Measurements from ENCODE around the gene BAZ1B.

DNA sequence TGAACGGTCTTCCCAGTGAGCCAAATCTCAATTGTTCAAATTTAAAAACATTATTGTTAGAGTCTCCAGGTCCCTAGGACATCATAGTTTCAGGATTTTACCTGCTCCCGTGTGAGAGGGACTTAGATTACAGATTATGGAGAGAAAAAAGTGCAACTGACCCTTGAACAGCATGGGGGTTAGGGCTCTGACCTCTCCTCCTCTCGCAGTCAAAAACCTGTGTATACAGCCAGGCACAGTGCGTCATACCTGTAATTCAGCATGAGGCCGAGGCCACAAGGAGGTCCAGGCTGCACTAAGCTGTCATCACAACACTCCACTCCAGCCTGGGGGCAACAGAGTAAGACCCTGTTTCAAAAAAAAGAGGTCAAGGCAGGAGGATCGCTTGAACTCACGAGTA, 25.5 kb downstream of the BAZ1B start:
- TF ChIP-seq, protein P1, sequence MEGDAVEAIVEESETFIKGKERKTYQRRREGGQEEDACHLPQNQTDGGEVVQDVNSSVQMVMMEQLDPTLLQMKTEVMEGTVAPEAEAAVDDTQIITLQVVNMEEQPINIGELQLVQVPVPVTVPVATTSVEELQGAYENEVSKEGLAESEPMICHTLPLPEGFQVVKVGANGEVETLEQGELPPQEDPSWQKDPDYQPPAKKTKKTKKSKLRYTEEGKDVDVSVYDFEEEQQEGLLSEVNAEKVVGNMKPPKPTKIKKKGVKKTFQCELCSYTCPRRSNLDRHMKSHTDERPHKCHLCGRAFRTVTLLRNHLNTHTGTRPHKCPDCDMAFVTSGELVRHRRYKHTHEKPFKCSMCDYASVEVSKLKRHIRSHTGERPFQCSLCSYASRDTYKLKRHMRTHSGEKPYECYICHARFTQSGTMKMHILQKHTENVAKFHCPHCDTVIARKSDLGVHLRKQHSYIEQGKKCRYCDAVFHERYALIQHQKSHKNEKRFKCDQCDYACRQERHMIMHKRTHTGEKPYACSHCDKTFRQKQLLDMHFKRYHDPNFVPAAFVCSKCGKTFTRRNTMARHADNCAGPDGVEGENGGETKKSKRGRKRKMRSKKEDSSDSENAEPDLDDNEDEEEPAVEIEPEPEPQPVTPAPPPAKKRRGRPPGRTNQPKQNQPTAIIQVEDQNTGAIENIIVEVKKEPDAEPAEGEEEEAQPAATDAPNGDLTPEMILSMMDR (conservative IDR thresholded peaks at IDR 0.05; ENCODE audit: low read length): no peak
- no peak for TF ChIP-seq EZH2phosphoT487 (IDR thresholded peaks at IDR 0.05; ENCODE audit: borderline replicate concordance, low read depth, low read length)

All from OCI-LY7 (cell line).